ENCODE measurements around the gene ADRB2.

Gene ADRB2

DNA sequence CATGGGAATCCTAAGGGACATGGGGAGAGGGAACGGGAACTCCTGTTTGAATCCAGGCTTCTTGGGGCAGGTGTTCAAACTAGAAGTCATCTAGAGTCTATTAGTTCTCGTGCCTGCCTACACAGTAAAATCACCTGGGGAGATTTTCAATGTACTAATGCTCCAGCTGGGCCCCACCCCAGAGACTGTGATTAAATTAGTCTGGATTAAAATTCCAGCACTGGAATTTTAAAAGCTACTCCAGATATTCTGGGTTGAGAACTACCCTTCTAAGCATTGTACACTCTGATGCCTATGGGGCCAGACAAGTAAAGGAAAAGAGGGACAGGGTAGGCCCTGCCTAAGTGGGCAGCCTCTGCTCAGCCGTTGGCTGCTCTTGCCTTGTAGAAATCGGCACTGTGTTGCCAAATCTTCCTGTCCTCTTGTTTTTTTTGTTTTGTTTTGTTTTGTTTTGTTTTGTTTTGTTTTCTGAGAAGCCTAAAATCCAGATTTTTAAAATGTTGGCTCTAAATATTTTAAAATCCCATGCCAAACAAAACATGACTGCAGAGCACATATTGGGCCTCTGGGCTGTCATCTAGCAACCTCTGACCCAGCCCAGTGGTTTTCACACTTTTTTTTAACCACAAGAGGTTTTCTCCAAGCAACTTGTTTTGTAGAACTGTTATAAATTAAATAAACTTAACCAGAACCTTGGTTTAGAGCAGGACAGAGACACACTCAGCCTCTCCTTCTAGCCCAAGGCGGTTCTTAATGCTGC lies 29.0 kb downstream of the ADRB2 start:
- Histone ChIP-seq H3K36me3 (ENCODE audit: insufficient read depth) (no peaks in the 10 kb centered on the region), H3K27me3 (ENCODE audit: insufficient read depth, low read depth) (no peaks in the 10 kb centered on the region), H4K20me1 (ENCODE audit: insufficient read depth) (no peaks in the 10 kb centered on the region), H3K4me3 (IDR thresholded peaks at IDR 0.05; ENCODE audit: insufficient read depth, low read depth, low read length) (no peak overlapping the region), H3K27ac (no peak overlapping the region), H3K9ac (no peak overlapping the region), H3K79me2 (ENCODE audit: insufficient read depth, low read depth) (peaks cover 19% of the 10 kb centered on the region; the same call in 1 of the 2 replicates), H3K4me2 (peak overlapping the region; percentile 89), H2AFZ (ENCODE audit: low read depth) (no peak overlapping the region), H3K4me1 (ENCODE audit: low read depth, poor library complexity, severe bottlenecking) (peaks cover 61% of the 10 kb centered on the region)
- TF ChIP-seq, protein P1, sequence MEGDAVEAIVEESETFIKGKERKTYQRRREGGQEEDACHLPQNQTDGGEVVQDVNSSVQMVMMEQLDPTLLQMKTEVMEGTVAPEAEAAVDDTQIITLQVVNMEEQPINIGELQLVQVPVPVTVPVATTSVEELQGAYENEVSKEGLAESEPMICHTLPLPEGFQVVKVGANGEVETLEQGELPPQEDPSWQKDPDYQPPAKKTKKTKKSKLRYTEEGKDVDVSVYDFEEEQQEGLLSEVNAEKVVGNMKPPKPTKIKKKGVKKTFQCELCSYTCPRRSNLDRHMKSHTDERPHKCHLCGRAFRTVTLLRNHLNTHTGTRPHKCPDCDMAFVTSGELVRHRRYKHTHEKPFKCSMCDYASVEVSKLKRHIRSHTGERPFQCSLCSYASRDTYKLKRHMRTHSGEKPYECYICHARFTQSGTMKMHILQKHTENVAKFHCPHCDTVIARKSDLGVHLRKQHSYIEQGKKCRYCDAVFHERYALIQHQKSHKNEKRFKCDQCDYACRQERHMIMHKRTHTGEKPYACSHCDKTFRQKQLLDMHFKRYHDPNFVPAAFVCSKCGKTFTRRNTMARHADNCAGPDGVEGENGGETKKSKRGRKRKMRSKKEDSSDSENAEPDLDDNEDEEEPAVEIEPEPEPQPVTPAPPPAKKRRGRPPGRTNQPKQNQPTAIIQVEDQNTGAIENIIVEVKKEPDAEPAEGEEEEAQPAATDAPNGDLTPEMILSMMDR (conservative IDR thresholded peaks at IDR 0.05; ENCODE audit: low read depth, low read length): no peak

DNA sequence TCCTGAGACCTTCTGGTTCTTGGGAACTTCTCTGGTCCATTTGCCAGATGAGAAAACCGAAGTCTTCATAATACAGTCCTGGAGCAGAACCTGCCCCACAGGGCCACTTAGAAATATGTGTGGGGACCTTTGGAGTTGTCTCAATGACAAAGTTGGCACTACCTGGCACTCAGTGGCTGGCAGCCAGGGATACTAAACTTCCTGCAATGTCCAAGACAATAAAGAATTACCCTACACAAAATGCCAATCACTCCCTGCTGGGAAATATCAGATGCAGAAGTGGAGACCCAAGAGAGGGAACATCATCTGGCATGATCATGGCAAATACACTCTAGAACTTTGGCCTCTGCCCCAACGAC lies 29.6 kb downstream of the ADRB2 start:
- H3K4me2 ChIP-seq: peak overlapping the region; percentile 89

DNA sequence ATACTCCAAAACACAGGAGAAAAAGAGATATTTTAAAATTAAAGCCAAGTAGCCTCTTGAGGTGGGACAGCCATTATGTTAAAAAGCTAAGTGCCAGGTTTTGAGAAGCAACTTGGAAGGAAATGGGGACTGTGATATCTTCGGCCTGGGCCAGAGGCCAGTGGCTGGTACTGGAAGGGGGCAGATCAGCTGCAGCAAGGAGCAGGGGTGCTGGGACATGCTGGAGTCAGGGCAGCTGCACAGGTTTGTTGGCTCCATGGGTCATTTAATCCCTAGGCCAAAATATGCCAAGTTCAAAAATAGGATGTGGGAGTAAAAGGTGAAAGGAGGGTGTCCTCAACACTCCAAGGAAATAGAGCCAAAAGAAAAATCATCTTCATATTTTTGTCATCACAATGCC lies 30.0 kb downstream of the ADRB2 start:
- Histone ChIP-seq H3K9ac (no peak overlapping the region), H3K4me3 (IDR thresholded peaks at IDR 0.05; ENCODE audit: insufficient read depth, low read depth, low read length) (no peak overlapping the region), H4K20me1 (ENCODE audit: insufficient read depth) (no peaks in the 10 kb centered on the region), H3K27ac (no peak overlapping the region), H2AFZ (ENCODE audit: low read depth) (no peak overlapping the region), H3K27me3 (ENCODE audit: insufficient read depth, low read depth) (no peaks in the 10 kb centered on the region), H3K36me3 (ENCODE audit: insufficient read depth) (no peaks in the 10 kb centered on the region), H3K4me1 (ENCODE audit: low read depth, poor library complexity, severe bottlenecking) (peaks cover 51% of the 10 kb centered on the region), H3K4me2 (no peak overlapping the region), H3K79me2 (ENCODE audit: insufficient read depth, low read depth) (peaks cover 19% of the 10 kb centered on the region; the same call in 1 of the 2 replicates)
- TF ChIP-seq, protein P1 (conservative IDR thresholded peaks at IDR 0.05; ENCODE audit: low read depth, low read length): no peak

More for the DNA sequence above, 29.6 kb downstream of the ADRB2 start:
- Histone ChIP-seq H3K79me2 (ENCODE audit: insufficient read depth, low read depth) (peaks cover 19% of the 10 kb centered on the region; the same call in 1 of the 2 replicates), H4K20me1 (ENCODE audit: insufficient read depth) (no peaks in the 10 kb centered on the region), H3K27me3 (ENCODE audit: insufficient read depth, low read depth) (no peaks in the 10 kb centered on the region), H2AFZ (ENCODE audit: low read depth) (no peak overlapping the region), H3K36me3 (ENCODE audit: insufficient read depth) (no peaks in the 10 kb centered on the region), H3K4me3 (IDR thresholded peaks at IDR 0.05; ENCODE audit: insufficient read depth, low read depth, low read length) (no peak overlapping the region), H3K4me1 (ENCODE audit: low read depth, poor library complexity, severe bottlenecking) (peaks cover 55% of the 10 kb centered on the region), H3K9ac (no peak overlapping the region), H3K27ac (no peak overlapping the region)
- TF ChIP-seq, protein P1 (conservative IDR thresholded peaks at IDR 0.05; ENCODE audit: low read depth, low read length): no peak

DNA sequence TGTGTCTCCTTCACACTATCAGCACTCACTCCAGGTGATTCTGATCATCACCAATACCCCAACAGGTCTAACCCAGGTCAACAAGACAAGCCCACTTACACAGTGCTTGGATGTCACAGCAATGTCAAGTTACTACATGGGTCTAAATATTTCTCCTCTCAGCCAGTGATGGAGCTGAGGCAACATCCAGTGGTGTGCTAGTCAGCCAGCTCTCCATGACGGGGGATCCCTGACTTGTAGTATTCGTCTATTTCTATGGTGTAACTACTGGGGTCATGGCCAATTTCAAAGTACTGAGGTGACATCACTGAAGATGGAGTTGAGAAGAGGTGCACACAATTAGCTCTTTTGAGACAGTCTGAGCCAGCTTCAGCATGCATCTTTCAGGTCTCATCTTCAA lies 31.1 kb downstream of the ADRB2 start:
- Histone ChIP-seq H3K79me2 (ENCODE audit: insufficient read depth, low read depth) (peaks cover 19% of the 10 kb centered on the region; the same call in 1 of the 2 replicates), H3K4me2 (no peak overlapping the region), H3K4me1 (ENCODE audit: low read depth, poor library complexity, severe bottlenecking) (peaks cover 40% of the 10 kb centered on the region), H3K4me3 (IDR thresholded peaks at IDR 0.05; ENCODE audit: insufficient read depth, low read depth, low read length) (no peak overlapping the region), H2AFZ (ENCODE audit: low read depth) (no peak overlapping the region), H4K20me1 (ENCODE audit: insufficient read depth) (no peaks in the 10 kb centered on the region), H3K27ac (no peak overlapping the region), H3K27me3 (ENCODE audit: insufficient read depth, low read depth) (no peaks in the 10 kb centered on the region), H3K9ac (no peak overlapping the region), H3K36me3 (ENCODE audit: insufficient read depth) (no peaks in the 10 kb centered on the region)
- TF ChIP-seq, protein P1 (conservative IDR thresholded peaks at IDR 0.05; ENCODE audit: low read depth, low read length): no peak

Measured in KMS-11 (cell line).